ENCODE results near the gene C4orf50.

The C4orf50 gene

DNA sequence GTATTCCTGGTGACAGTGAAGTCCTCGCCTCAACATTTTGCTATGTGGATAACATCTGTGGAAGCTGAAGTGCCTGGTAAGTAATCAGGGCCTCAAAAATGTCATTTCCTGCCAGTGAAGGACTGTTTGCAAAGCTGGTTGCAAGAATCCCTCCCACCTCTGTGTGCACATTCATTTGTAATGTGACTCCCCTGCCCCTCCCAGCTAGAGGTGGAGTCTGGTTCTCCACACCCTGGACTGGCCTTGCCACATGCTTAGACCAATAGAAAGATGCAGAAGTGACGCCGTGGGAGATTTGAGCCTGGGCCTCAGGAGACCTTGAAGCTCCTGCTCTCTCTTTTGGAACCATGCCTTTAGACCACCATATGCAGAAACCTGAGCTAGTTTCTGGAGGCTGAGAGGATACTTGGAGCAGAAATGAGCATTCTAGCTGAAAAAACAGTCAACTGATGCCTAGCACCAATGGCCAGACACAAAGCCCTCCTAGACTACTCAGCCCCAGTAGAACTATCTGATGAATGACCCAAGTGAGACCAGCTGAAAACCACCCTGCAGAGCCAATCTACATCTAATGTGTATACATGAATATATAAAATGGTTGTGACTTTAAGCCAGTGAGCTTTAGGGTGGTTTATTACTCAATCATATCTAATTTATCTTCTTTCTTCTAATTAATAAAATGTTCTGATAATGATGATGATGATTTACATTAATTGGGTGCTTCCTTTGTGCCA is 77.6 kb downstream of the C4orf50 start:
- no peak for DNase-seq

DNA sequence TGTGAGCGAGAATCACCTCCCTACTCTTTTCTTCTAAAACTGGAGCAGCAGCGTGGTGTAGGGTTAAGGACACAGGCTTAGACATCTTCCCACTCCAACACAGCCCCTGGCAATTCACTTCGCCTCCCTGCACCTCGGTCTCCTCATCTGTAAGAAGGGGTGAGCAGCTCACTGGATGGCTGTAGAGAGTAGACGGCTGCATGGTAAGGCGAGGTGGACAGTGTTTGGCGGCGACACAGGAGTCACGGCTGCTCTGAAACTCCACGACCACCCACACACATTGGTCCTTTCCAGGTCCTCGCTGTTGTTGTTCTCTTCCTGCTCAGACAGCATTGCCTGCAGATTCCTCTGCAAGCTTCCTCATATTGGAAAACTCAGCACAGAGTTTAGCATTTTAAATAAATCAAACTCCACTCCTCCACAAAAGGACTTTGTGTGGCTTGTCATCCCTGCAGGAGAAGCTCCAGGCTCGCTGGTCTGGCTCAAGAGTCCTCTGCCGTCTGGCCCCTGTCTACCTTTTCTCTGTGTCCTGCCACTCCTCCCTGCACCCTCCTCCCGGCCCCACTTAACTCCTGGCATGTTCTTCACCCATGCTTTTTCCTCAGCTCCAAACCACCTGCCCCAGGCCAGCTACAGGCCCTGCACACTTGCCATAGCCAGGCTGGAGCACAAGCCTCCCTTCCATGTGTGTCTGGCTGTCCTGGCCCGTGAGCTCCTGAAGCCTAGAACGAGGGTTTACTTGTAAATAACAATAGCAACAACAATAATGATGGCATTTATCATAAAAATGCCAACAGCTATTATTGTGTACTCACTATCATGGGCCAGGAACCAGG is 84.0 kb downstream of the C4orf50 start:
- no peak for DNase-seq

GRCh38 chr4:5933116-5933515 is 85.1 kb downstream of the C4orf50 start:
- no peak for DNase-seq

DNA sequence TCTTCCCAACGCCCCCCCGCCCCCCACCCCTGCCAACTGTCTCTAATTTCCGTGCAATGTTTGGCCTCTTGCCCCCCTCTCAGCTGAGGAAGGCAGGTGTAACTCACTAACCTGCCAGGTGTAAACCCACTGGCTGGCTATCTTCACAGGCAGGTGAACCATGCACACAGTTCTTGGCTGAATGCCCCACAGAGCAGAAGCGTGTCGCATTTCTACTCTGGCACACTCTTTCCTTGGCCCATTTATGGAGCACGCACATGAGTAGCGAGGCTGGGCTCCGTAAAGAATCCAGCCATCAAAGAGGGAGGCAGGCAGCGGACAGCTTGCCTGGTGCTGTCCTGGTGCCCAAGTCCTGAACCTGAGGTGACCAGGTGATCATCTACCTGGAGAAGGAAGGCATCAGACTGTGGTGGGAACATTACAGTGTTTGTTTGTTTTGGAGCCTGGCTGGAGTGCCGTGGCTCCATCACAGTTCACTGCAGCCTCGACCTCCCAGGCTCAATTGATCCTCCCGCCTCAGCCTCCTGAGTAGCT is 86.1 kb downstream of the C4orf50 start:
- no peak for DNase-seq

- no peak for DNase-seq
Measured at GRCh38 chr4:5931526-5931925, 86.7 kb downstream of the C4orf50 start.

DNA sequence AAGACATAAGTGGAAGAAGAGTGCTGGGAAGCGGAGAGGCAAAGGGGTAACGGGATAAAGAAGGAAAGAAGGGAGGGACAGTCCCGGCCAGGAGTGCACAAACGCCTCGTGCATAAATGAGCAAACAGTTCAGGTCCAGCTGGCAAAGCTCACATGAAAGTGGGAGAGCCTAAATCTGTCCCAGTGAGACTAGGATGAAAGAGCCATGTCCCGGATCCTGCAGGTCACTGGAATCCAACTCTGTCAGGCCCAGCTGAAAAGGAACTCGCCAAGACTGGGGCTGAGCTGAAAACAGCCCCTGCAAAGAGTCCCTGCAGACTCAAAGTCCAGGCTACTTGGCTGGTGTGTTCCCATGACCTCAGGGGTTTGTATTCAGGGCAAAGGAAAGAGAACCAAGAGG is 87.4 kb downstream of the C4orf50 start:
- no peak for DNase-seq

GRCh38 chr4:5930456-5930855 is 87.8 kb downstream of the C4orf50 start:
- no peak for DNase-seq

- no peak for DNase-seq
Measured at GRCh38 chr4:5928844-5929420, 89.3 kb downstream of the C4orf50 start.

GRCh38 chr4:5928274-5928673 is 90.0 kb downstream of the C4orf50 start:
- DNase-seq = no peak

DNA sequence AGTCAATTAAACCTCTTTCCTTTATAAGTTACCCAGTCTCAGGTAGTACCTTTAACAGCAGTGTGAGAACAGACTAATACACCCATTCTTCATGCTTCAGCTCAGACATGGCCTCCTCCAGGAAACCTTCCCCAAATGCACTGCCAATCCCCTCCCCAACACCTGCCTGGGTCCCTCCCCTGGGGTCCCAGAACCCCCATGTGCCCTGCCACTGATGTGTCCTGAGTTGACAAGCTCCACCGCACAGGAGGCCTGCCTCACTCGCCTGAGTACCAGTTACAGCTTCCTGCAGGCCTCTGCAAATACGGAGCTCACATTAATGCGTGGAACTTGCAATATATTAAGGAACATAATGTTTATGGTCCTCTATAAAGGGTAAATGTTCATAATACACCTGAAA is 90.5 kb downstream of the C4orf50 start:
- DNase-seq = no peak

DNA sequence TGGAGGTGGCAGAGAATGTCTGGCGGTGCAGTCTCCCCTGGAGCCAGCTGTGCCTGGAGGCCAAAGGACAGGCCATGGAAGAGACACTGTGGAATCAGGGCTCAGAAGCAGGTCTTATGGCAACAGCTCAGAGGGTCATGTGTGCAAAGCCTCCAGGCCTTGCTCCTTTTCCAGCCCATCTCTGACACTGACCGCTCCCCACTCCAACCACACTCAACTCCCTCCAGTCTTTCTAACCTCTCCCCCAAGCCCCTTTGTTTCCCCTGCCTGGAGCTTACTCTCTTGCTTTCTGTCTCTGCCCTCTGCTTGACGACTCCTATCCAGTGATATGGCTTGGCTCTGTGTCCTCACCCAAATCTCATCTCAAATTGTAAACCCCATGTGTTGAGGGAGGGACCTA is 91.1 kb downstream of the C4orf50 start:
- no peak for DNase-seq

DNA sequence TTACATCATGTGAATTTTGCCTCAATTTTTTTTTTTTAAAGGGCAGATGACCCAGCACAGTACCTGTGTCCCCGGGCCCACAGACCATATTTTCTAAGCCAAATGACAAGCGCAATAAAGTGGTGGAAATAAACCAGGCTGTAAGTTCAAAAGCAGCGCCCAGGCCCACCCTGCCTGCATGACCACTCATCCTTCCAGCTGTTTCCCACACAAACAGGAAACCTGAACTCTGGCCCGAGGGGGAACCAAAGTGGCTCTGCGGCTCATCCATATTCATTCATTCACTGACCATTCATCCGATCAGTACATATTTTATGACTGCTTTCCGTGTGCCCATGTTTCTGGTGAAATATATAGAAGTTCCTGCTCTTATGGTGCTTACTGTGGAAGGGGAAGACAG is 91.6 kb downstream of the C4orf50 start:
- no peak for DNase-seq

GRCh38 chr4:5925419-5926200 is 92.6 kb downstream of the C4orf50 start:
- DNase-seq = no peak

DNA sequence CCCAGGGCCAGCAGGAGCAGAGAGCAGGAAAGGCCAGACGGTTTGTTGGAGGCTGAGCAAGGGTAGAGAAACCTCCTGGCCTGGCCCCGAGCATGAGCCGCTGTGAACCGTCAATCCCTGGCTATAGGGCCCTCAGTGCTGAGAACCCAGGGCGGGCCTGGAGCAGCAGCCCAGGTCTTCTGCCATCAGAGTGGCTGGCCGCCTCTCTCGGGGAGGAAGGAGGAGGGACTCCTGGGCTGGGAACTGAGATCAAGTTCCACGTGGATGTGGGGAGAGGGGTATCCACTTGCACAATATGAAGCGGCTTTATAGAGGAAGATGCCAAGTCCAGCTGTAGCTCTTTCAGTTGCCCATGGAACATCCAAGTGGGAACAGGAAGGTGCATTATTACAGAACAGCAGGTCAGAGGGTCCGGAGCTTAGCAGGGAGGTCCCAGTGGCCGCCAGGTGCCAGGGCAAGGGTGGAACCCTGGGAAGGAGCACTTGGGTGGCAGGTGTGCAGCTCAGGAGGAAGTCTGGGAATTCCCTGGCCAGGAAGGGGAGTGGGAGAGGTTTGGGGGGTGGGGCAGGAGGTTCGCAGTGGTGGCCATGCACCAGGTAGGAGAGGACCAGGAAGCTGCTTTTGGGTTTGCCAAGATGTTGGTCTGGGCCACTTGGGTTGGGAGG is 93.6 kb downstream of the C4orf50 start:
- no peak for DNase-seq

DNA sequence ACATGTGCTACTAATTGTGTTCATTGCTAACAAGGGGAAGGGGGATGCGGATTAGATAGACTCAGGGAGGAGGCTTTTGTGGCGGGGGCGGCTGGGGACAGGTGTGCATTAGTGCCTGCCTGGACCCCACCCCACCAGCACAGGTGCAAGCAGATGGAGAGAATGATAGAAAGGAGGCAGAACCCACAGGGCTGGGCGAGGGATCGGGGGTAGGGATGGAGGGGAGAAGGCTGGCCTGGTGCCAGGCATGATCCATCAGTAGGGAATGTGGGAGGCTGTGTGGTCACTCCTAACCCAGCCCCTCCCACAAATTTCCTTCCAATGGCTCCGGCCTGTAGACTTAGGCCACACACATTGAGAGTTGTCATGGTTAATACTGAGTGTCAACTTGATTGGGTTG is 94.9 kb downstream of the C4orf50 start:
- no peak for DNase-seq

- DNase-seq = no peak
Measured at GRCh38 chr4:5922556-5922955, 95.7 kb downstream of the C4orf50 start.

- no peak for DNase-seq
Measured at GRCh38 chr4:5921981-5922380, 96.2 kb downstream of the C4orf50 start.

DNA sequence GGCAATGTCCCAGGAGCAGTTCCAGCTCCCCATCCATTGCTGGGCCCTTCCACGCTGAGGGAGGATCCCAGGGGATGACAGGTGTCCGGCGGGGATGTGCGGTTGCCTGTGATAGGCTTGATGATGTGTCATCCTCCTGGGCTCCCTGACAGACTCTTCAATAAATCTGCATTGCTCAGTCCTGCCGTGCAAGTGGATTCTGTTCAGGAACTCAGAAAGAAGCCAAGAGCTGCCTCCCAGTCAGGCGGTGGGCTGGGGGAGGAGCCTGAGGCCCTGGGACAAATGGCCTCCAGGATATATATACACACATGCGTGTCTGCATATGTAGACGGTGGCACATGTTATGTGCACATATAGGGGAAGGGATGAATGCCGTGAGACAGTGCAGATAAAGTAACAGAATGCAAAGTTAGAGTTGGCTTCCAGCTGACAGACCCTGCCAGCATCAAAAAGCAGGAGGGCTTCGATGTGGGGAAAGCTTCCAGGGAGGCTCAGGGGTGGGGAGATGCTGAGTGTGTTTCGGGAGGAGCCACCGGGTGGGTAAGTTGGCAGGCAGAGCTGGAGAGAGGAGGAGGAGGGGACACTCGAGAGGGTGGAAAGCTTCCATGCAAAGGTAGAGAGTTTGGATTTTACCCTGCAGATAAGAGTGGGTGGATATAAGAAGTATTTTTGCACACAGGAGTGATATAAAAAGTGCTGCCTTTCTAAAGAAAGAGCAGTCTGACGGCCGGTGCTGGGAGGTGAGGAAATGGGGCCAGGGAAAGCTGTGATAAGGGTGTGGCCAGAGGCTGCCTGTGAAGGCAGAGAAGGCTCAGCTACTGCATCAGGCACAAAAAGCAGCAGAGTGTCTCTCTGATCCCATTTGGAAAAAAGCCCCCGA is 96.9 kb downstream of the C4orf50 start:
- no peak for DNase-seq

DNA sequence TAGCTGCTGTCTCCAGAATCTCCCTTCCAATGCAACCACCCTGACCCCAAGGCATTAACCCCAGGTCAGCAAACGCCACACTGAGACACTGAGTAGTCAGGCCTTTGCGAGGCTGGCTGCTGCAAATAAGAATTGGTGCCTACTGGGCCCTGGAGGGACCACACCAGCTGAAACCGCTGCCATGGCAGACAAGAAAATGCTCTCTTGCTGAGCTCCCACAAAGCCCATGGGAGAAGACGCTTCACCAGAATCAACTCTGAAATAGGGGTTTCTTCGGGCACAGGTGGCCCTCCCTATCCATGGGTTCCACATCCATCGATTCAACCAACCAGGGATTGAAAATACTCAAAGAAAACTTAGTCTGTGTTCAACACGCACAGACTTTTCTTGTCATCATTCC is 98.7 kb downstream of the C4orf50 start:
- DNase-seq = no peak

DNA sequence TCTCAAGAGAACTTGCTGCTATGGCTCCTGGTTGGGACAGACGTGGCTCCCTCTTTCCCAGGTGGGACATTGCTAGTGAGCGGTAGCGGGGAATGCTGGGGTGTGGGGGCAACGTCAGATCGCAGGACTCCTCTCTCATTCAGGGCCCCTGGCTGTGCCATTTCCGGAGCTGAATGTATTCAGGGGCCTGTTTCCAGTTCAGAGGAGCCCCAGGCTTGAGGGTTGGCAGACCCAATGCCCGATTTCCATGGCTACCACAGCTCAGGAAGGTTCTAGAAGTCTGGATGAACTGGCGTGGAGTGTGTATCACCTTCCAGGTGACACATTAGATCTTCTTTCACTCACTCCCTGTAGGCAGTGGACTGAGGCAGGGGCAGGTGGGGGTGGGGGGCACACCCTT is 99.2 kb downstream of the C4orf50 start:
- DNase-seq = no peak

- no peak for DNase-seq
Measured at GRCh38 chr4:5918331-5918985, 99.8 kb downstream of the C4orf50 start.
